8988T (cell line): Measurements from ENCODE around the gene SRGAP2C.
"Not testable (repeated sequence)": the region's sequence is repeated elsewhere in the genome, so short reads cannot be mapped to it uniquely, and the experiment has no call there.

Experiments
- DNase-seq: peaks from one replicate; pipeline ENCODE4 v3.0.0; 2011

SRGAP2C gene

GRCh38 chr1:121184290-121185127 lies at the start of gene SRGAP2C, which contains the start of gene FAM72B:
Gene SRGAP2C (plus strand): TSS chr1:121184975. CDS start chr1:121187447, 2,472 bp downstream.
Gene FAM72B (minus strand): TSS chr1:121184340. CDS start chr1:121183489, 851 bp downstream.
- peak; percentile 7 for DNase-seq

DNA sequence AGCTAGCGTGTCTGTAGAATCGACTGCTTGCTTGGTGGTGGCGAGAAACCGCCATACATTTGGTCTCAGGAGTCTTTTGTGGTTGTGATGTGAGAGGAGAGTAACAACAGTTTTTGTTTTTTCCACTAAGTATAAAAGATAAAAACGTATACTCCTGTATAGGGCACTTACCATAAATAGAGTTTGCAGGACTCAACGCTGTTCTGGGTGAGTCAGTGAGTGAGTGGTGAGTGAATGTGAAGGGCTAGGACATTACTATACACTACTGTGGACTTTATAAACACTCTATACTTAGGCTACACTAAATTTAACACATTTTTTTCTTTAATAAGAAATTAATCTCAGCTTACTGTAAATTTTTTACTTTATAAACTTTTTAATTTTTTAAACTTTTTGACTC lies 44.4 kb upstream of the SRGAP2C start:
- not testable (repeated sequence) for DNase-seq

GRCh38 chr1:121148489-121149190 lies 36.1 kb upstream of the SRGAP2C start:
- DNase-seq = not testable (repeated sequence)

- not testable (repeated sequence) for DNase-seq
Measured at GRCh38 chr1:121151294-121151693, 33.5 kb upstream of the SRGAP2C start.

- DNase-seq = not testable (repeated sequence)
Measured at GRCh38 chr1:121152788-121153187, 32.0 kb upstream of the SRGAP2C start.

DNA sequence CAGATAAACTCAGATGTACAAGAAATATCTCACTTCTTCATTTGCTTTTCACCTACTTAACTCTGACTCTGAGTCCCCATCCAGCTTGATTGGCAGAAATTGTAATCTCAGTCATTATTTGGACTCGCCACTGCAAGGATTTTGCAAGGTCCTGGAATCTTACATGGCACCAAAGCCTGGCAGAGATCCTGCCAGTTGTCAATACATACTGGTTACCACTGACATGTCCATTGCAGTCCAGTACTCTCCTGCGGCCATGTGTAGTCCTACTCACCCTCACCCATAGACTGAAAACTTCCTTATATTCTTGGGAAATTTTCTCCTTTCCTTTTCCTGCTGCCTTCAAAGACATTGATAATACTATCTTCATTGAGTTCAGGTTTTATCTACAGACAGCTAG lies 30.0 kb upstream of the SRGAP2C start:
- not testable (repeated sequence) for DNase-seq

DNA sequence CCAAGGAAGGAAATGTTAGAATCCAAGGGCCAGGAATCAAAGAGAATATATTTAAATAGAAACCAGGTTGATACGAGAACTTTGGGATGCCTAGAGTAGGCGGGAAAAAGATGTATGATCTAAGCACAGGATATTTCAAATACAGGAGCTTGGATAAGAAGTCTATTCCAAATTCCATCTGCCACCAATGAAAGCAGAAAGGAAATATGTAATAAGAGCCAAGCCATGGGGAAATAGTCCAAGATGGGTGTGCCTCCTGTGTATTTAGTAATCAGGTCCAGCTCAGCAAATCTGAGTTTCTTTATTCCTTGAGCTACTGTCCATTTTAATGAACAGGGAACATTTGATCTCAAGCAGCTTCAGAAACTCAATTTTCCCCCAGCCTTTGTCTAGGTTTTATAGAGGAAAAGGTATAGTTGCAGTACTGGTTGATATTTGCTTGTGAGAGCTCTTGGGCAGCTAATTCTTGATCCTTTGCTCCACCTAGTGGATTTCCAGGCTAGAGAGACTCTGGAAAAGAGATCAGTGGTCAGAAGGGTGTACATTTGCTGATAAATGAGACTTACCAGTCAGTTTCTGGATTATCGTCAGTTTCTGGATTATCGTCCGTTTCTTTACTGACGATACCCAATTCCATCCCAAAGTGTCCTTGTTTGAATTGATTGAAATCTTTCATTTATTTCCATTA lies 29.0 kb upstream of the SRGAP2C start:
- not testable (repeated sequence) for DNase-seq

- DNase-seq = not testable (repeated sequence)
Measured at GRCh38 chr1:121156958-121157603, 27.7 kb upstream of the SRGAP2C start.

DNA sequence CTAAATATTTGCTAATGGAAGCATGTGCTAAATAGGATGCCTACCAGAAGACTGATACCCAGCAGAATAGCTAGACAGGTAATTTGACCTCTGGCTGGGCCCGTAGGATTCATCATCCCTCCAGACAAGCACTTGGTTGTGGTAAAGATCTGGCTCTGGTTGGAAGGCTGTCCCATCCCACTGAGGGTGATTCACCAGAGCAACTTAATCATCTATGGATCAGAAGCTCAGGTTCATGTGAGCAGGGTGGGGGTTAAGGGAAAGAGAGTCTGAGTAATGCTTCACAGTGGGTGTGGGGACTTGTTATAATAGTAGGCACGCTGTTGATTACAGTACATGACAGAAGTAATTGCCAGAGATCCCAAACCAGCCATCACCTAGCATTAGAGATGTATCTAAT lies 27.2 kb upstream of the SRGAP2C start:
- not testable (repeated sequence) for DNase-seq

DNA sequence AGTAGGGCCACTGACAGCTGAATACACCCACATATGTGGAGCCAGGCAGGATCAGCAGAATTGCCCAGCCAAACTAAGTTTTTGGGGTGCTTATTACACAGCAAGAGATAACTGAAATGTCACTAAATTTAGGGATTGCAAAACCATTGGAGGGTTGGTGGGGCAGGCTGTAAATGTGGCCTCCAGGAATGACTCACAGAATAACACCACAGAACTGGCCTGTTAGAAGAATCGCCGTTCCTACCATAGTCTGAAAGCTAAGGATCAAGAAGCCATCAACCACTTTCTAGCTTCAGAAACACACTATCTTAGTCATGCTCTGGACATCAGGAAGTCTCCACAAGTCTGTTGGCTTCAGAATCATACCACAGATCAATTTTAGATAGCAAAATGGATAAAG lies 24.7 kb upstream of the SRGAP2C start:
- not testable (repeated sequence) for DNase-seq

GRCh38 chr1:121161199-121161901 lies 23.4 kb upstream of the SRGAP2C start:
- DNase-seq = not testable (repeated sequence)

DNA sequence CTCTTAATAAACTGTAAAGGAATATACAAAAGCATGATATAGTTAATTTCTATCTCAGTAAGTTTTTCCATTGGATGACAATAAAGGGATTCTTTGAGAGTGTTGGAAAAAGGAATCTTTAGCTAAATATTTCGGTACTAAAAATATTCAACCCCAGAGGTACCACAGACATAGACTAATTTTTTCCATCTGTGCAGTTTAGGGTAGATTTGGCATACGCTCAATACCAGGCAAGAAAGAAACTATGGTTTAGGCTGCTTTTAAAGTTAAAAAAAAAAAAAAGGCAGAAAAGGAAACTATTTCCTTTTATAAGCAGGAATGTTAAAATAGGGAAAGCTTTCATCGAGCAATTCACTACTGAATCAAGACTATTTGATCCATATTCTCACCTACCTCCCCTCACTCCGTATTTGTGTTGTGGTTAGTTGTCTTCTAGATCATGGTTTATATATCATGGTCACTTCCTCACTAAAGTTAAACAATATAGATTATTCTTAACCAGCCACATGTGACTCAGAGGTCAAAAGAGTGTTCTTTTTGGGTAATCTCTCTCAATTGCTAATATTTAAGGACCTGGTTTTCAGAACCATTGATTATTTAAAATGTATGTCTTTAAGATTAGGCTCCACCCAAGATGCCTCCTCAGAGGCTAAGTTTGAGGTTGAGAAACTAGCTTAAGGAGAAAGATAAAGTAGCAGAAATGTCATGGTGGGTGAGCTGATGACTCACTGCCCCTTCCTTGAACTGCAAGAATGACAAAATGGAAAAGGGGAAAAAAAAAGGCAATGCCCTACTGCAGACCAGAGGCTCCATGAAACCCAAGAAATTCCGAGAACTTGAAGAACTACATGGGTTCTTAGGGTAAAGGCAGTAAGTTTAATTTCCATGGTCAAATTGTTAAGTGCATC lies 20.7 kb upstream of the SRGAP2C start:
- DNase-seq = not testable (repeated sequence)

DNA sequence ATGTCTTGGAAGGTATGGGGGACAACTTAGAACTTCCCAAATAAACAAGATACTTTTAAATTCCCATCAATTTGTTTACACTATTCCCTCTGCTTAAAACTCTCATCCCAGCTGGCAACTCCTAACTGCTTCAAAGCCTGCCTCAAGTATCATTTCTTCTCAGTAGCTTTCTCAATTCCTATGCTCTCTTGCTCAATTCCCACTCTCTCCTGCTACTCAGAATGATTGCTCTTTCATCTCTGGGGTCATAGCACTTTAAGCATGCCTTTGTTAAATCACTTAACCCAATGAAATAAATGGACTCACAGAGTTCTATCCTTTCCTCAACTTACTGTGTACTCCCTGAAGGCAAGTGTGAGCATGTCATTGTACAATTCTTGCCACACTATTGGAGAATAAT lies 19.5 kb upstream of the SRGAP2C start:
- not testable (repeated sequence) for DNase-seq

DNA sequence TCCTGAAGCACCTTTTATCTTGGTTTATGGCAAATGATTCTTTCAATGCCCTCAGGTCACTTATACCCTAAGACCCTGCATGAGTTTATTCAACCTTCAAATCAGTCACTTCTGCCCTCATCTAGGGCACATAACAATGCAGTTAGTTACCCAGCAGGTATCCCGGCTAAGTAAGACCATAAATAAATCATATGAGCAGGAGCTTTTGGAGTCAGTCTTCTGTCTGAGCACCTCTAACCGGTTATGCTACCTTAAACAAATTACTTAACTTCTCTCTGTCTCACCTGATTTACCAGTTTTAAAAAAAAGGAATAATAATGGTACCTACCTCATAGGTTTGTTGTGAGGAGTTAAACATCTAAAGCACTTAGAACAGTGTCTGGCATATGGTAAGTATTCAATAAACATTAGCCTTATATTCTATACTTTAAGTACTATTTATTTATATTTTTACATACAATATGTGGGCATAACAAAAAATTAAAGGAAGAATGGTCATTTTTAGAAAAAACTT lies 17.5 kb upstream of the SRGAP2C start:
- not testable (repeated sequence) for DNase-seq

DNA sequence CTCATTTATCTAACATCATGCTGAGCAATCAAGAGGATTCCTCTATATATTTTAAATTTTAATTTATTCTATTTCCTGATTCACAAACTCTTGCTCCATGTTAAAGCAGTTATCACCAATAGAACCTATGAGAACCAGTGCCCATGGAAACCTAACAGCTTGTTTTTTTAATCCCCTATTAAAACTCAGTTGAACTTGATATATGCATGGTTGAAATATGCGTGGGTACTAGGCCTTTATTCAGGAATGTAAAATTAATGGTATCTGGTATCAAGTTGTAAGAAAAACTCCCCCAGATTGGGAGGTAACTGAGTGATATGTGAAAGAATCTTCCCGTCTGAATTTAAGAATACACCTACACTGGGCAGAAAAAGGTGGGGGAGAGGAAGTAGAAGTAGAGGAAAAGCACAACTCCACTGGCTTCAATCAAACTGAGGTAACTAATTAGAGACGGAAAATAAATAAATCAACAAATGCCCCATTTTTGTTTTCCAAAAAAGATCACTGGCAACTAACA lies 16.6 kb upstream of the SRGAP2C start:
- DNase-seq = not testable (repeated sequence)

DNA sequence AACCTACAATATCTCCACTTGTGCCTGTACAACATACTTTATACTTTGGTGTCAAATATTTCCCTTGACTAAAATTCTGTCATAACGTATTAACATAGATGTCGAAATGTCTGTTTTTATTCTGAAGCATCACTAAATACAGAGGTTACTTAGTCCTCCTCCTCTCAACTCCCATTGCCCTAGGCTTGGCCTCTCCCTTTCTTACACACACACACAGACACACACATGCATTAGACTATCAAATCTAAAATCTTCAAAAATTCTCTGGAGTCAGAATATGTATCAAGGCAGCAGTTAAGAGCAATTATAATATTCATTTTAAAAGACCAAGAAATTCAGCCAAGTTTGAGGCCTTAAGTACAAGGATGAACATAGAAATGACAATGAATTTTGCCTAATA lies 8.1 kb upstream of the SRGAP2C start:
- not testable (repeated sequence) for DNase-seq

GRCh38 chr1:121178197-121178596 lies 6.6 kb upstream of the SRGAP2C start:
- DNase-seq = not testable (repeated sequence)

DNA sequence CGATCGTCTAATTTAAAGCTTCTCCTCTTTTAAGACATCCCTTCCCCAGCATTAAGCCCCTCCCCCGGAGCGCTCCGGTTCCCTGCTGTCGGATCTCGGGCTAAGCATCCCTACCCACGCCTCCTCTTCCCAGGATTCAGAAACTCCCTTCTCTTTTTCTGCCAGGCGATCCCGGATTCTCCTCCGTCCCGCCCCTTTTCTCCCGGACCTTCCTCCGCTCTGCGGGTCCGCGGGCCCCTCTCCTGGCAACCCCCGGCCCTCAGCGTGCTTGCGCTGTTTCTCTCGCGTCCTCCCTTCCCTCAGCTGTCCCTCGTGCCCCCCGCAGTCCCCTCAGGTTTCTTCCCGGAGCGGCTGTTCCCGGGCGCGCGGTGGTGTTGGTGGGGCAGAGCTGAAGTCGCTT lies 908 bp upstream of the SRGAP2C start:
- DNase-seq = not testable (repeated sequence)

- DNase-seq = not testable (repeated sequence)
Measured at GRCh38 chr1:121185140-121185708, 449 bp downstream of the SRGAP2C start.

DNA sequence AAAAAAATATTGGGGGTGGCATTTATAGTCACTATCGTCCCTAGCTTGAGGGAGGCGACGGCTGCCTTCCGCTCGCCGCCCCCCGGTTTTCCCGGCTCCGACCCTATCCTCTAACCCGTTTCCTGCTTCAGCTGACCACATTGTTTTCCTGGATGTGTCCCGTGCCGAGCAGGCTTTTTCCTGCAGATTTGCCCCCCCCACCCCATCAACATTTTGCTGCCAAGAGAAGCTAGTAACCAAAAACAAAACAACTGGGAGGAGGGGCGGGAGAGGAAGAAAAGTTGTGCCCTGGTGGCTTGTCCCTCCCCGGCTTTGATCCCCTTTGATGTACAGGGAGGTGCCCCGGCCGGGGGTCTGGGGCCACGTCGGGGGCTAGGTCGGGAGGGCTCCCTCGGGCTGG lies 1.4 kb downstream of the SRGAP2C start:
- not testable (repeated sequence) for DNase-seq
